ENCODE measurements around the gene TBCE. TPM values are rescaled to one million over a fixed set of nuclear protein-coding genes. Genes with fewer than 3 reads are reported as not detected.

The TBCE gene
- total and polyA plus RNA-seq, 9 of the 15 experiments (the other 6 are each of a cell fraction or from before 2014, with no cell fraction given), result 52.6 to 92.1 (median 82.1) TPM

GRCh38 chr1:235327559-235328270 lies 39.5 kb upstream of the TBCE start, which contains the start of gene ARID4B (continued):
- TF ChIP-seq ZNF695 (CRISPR knock-in tag; IDR thresholded peaks at IDR 0.05) (no peak), SMC3 (conservative IDR thresholded peaks at IDR 0.05; ENCODE audit: insufficient read depth, low read depth, low read length) (no peak), ZNF780A (CRISPR knock-in tag; IDR thresholded peaks at IDR 0.05) (no peak), NCOR1 (IDR thresholded peaks at IDR 0.05) (0 out of 2 replicates have a peak, but pooled peaks have one; percentile 12), PURB (CRISPR knock-in tag; IDR thresholded peaks at IDR 0.05; ENCODE audit: low read depth) (no peak), ELK1 (CRISPR knock-in tag; IDR thresholded peaks at IDR 0.05) (no peak), GATAD2A (IDR thresholded peaks at IDR 0.05) (no peak), TEAD4 (IDR thresholded peaks at IDR 0.05; ENCODE audit: low read length) (no peak), TEAD4 (CRISPR knock-in tag; IDR thresholded peaks at IDR 0.05; ENCODE audit: borderline replicate concordance) (no peak), ZFP30 (CRISPR knock-in tag; IDR thresholded peaks at IDR 0.05; ENCODE audit: borderline replicate concordance) (no peak), HNRNPLL (IDR thresholded peaks at IDR 0.05; ENCODE audit: low read depth, low read length, poor library complexity, severe bottlenecking) (no peak), ZNF232 (CRISPR knock-in tag; IDR thresholded peaks at IDR 0.05) (no peak), ZNF766 (CRISPR knock-in tag; conservative IDR thresholded peaks at IDR 0.05) (no peak; the same call in 1 of the 2 replicates), CCAR2 (IDR thresholded peaks at IDR 0.05; ENCODE audit: low read depth, low read length) (no peak), KDM2B (CRISPR knock-in tag; IDR thresholded peaks at IDR 0.05) (no peak), SLC30A9 (CRISPR knock-in tag; IDR thresholded peaks at IDR 0.05) (no peak), ZNF561 (CRISPR knock-in tag; conservative IDR thresholded peaks at IDR 0.05) (no peak), NELFE (IDR thresholded peaks at IDR 0.05; ENCODE audit: insufficient read depth, insufficient read length) (no peak), LARP7 (IDR thresholded peaks at IDR 0.05) (no peak), ZNF507 (tag; conservative IDR thresholded peaks at IDR 0.05) (no peak), POLR2A (conservative IDR thresholded peaks at IDR 0.05) (no peak; the same call in 1 of the 2 replicates), SRSF1 (IDR thresholded peaks at IDR 0.05; ENCODE audit: low read depth, low read length) (no peak)
- TF ChIP-seq, protein P1, sequence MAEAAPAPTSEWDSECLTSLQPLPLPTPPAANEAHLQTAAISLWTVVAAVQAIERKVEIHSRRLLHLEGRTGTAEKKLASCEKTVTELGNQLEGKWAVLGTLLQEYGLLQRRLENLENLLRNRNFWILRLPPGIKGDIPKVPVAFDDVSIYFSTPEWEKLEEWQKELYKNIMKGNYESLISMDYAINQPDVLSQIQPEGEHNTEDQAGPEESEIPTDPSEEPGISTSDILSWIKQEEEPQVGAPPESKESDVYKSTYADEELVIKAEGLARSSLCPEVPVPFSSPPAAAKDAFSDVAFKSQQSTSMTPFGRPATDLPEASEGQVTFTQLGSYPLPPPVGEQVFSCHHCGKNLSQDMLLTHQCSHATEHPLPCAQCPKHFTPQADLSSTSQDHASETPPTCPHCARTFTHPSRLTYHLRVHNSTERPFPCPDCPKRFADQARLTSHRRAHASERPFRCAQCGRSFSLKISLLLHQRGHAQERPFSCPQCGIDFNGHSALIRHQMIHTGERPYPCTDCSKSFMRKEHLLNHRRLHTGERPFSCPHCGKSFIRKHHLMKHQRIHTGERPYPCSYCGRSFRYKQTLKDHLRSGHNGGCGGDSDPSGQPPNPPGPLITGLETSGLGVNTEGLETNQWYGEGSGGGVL (CRISPR knock-in tag; IDR thresholded peaks at IDR 0.05), result no peak
- TF ChIP-seq, protein P2, sequence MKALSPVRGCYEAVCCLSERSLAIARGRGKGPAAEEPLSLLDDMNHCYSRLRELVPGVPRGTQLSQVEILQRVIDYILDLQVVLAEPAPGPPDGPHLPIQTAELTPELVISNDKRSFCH (CRISPR knock-in tag; IDR thresholded peaks at IDR 0.05), result no peak
- TF ChIP-seq, protein P2 (tag; IDR thresholded peaks at IDR 0.05), result no peak
